ENCODE results near the gene MGAT5.
A peak's percentile ranks its signal among the peaks of the same experiment; 100 is the strongest.

MGAT5 gene

DNA sequence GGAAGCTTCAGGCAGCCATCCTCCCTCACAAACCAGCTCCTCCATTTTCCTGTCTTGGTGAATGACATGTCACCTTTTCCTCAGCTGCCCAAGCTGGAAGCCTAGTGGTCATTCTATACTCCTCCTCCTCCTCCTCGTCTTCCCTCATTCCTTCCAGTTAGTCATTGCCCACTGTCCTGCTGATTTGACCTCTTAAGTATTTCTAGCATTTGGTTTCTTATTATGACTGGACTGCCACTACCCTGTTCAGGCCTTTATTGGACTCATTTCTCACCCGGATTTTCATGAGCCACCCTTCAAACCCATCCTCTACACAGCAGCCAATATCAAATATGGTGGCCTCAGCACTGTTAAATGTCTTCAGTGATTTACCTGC lies 21.9 kb upstream of the MGAT5 start:
- no peak for DNase-seq

DNA sequence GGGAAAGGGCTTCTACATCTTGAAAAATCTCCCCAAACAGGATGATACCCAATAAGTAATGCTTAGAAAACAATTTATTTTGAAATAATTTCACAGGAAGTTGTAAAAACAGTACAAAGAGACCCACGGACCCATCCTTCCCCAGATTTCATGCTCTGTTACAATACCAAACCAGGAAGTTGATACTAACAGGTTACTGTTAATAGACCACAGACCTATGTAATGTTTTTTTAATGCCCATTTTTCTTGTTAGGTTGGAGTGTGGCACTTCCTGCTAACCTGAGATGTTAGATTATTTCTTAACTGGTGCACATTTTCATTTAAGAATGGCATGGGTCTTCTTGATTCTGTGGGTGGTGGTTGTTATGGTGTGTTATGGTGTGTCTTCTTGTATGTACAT lies 21.4 kb upstream of the MGAT5 start:
- DNase-seq, result peak; percentile 20

DNA sequence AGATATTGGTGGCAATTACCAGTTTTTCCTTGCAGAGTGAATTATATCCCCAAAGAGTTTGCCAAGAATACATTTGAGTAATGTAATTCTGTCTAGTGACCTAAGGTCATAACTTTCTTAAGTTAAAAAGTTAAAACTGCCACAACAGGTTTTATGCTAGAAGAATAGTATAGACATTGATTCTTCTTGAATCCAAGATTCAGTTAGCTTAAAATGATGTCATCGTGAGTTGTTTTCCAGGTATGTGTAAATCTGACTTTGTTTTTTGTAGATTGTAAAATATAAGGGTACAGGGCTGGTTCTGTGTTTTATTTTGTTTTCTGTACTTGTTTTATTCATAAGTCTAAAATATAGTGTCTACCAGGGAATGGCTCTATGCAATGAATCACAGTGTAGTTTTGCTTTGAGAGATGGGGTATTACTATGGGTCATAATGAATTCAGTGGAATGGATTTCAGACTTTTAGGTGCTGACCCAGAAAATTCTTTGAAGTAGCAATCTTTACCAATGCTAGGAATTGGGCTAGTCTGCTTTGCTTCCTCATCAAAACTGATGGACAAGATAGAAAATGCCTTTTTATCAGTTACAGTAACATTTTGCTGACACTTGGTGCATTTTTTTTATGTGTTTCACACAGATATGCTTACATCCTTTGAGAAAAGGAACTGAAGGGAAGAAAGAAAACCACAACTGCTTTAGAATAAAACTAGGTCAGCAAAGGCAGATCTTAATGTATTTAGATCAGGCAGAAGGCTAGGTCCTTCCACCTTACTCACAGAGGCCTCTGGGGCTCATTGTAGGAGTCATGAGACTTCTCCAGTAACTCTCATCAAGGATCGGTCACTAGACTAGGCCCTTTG lies 20.8 kb upstream of the MGAT5 start:
- peak; percentile 45 for DNase-seq

DNA sequence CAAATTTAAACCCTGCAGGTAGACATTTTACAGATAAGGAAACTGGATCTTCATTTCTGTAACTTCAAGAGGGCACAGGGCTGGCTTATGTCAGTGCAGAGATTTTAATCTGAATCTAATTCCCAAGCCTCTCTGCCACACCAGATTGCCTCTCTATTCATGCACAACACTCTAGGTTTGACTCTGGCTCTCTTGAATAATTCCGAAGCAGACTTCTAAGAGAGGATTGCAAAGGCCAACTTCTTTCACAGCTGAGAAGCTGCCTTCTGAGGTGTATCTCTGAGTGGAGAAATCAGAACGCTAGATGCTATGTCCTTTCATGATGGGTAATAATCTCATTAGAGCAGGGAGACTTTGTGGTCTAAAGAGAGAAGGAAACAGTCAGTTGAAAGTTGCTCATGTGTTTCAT lies 20.1 kb upstream of the MGAT5 start:
- no peak for DNase-seq

DNA sequence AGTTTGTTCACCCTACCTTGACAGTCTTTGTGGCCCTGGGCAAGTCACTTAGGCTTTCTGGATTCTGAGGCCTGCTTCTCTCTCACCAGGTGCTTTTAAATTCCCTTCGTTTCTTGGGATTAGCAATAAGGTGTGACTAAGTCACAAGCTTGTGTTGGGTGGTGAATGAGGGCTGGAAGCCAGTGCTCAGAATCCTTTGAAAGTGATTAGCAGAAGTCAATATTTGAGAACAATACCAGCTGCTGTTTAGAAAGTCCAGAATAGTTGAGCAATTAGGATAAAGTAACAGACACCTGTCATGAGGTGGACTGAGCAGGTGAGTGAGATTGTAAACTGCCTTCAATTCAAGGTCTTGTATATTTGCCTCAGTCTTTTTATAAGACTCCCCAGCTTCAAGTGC lies 19.3 kb upstream of the MGAT5 start:
- no peak for DNase-seq

DNA sequence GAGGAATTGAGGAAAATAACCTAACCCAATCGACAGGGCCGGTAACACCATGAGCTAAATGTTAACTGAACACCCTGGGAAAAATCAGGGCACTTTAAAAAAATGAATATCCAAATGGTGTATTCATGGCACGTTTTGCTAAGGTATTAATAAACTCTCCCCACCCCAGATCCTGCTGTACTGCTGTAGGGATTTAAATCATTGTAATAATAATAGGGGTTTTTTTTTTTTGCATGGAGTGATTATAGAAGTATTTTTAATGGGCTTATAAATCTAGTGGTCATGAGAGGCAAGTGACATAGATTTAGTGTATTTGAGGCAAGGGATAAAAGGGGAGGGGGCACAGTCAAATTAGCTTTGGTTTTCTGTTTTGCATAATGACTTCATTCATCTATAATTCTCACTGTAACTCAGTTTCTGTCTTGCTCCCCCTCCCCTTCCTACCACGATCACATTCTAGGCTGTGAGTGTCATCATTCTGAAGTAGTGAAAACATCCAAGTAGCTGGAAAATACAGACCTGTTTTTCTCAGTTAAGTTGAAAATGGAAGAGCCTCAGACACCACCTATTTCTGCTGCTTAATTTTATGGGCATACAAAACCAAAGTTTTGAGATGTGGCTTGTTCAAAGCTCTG lies 18.2 kb upstream of the MGAT5 start:
- DNase-seq, result no peak

DNA sequence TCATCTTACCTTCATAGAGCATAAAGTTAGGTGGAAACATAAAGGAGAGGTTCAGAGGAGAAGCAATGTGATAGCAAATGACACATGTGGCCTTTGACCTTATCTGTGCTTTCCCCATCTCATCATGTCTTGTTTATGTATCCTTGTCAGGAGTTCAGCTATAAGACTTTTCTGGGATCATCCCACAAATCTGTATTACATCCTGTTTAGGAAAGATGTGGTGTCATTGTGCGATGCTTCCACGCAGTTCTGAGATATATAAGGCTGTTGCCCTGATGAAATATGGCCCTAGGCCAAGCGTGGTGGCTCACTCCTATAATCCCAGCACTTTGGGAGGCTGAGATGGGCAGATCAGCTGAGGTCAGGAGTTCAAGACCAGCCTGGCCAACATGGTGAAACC lies 15.5 kb upstream of the MGAT5 start:
- no peak for DNase-seq

DNA sequence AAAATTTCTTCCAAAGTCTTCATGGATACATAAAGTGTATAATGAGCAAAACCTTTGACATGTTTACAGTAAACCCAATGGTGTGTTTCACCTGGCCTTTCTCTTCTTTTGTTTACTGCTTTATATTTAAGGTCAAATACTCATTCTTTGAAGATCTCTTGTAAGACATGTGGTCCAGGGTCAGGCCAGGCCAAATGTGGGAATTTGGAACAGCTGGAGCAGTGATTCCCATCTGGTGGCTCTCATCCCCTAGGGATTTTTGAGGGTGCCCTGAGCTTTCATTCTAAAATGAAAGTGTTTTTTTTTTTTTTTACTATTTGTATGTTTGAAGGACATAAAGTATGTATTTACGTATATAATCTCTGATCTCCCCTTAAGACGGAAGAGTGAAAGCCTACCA lies 13.8 kb upstream of the MGAT5 start:
- DNase-seq, result no peak

DNA sequence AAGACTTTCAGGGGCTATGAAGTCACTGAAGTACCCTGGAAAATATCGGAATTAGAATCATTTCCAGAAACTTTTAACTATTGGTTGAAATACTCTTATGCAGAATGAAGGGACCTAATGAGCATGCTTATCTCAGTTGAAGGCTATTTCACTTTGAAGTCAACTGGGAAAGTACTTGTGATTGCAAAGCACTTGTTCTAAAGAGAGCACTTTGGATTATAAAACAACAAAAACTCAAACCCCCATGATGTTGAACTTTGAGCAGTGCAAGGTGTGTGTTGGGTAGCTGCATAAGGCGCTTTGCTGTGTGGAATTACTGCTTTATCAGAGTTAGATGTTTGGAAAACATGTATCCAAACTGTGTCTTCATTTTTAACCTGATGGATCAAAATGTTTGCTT lies 12.0 kb upstream of the MGAT5 start:
- DNase-seq, result no peak

DNA sequence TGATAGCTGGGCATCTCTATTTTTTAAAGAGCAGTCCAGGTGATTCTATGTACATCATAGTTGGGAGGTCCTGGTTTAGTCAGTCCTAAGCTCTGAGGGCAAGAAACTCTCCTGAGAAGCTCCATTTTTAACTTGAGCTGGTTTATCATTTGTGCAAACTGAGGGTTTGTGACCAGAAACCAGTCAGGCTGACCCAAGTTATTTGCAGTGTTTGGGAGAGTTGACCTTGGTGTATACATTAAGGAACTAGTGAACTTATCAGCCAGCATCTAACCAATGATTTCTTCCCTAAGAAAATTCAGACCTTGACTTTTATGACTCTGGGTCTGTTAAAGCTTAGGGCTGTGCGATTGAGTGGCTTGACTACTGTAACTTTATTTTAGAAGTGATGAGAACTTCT lies 10.6 kb upstream of the MGAT5 start:
- no peak for DNase-seq

DNA sequence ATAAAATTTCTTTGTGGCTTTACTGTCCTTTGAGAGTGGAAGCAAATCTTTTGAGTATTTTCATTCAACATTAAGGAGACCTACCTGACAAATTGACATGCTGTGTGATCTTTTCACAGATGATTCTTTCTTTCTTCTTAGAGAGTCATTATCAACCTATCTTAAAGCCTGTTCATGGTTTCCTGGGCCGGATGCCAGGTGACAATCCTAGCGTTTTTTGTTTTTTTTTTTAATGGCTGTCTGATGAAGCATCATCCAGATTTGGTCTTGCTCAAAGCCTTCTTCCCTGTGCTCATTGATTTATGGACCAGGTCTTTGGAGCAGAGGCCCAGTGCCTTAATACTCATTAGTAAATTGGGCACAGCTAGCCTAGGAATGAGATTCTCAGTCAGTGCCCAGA lies 9.8 kb upstream of the MGAT5 start:
- DNase-seq, result no peak

DNA sequence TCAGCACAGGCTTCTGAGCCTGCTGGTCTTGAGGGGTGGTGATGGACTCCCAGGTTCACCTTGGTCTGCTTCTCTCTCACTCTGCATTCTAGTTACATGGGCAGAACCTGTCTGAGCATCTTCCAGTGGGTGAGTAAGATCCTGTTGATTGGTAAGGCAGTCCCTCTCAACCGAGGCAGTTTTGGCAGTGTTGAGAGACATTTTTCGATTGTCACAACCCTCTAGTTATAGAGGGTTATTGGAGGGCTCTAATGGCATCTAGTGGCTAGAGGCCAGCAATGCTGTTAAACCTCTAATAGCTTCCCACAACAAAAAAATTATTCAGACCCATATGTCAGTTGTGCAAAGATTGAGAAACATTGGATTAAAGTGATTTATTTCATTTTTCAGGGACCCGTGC lies 9.3 kb upstream of the MGAT5 start:
- no peak for DNase-seq

DNA sequence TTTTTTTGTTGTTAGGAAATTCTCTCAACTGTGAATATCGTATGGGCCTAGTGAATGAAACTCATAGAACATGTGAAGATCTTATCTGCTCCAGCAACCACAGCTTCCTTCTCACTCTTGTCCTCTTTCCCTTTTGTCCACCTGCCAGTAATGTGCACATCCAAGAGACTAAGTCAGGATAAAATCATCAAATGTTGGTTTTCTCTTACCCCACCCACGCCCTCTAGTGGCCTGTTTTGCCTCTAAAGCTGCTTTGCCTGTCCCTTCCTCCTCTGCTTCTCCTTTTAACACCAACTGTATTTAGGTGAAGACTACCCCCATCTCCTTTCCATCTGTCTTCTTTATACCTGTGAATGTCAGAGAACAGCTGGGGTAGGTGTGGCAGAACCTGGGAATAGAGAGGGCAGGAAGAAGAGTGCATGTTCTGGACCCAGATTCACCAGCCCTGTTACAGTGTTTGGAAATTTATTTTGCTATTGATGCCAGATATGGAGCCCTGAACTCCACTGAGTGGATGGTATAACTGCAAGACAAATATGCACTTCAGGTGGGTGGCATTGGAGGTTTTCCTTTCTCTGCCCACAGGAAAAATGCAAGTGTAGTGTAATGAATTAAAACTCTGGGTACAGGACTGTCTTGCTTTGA lies 8.4 kb upstream of the MGAT5 start:
- peak; percentile 92 for DNase-seq

DNA sequence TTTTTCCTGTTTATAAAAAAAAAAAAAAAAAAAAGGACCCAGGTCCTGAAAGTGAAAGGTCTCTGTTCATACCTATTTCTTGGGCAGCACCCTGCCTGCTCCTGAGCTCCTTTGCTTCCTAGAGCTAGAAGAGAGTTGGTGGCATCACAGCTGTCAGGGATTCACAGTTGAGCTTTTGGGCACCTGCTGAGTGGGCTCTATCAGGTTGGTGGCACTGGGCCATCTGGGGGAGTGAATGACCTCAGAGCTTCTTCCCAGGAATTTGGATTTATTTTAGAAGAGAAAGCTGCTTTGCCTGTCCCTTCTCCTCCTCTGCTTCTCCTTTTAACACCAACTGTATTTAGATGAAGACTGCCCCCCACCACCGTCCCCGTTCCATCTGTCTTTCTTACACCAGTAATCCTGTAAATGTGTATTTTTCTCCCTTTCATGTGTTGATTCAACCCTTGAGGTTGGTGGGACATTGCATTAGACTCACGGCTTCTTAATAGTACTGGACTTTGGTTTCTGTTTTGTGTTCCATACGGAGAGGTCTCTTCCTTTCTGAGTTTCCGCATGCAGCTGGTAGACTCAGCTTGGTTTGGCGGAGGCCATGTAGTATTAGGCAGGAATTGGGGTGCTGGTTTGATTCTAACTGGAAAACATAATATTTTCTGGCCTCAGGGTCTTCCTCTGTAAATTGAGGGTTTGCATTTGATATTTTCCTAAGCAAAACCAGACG lies 7.6 kb upstream of the MGAT5 start:
- DNase-seq, result no peak

DNA sequence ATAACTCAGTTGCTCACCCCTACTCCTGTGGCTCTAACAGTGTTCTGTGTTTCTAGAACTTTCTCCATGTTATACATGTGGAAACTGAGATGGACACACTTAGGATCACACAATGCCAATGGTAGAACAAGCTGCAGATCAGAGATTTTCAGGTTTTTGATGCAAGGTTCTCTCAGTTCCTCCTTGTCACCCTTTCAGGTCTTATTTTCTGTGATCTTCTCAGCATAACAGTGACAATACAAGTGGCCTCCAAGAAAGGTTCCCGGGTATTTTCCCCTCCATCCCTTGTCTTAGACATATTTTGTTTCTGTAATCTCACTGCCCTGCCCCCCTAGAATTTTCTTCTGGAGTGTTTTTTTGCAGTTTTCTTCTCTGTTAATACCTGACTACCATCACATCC lies 6.2 kb upstream of the MGAT5 start:
- DNase-seq, result no peak

DNA sequence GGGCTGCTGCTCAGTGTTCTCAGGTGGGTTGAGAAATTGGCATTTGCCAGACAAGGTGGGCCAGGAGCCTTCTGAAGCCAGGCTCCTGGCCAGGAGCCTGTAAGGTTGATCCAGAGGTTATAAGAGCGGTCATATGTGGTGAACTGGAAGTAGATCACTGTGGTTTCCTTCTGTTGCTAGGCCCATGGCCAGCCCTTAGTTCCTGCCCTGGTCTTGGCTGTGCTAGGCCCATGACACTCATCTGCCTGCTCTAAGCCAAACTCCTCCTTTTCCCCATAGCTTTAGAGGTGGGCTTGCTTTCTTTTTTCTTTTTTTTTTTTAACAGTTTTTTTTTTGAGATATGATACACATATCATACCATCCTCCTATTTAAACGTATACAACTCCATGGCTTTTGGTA lies 5.0 kb upstream of the MGAT5 start:
- DNase-seq, result no peak

DNA sequence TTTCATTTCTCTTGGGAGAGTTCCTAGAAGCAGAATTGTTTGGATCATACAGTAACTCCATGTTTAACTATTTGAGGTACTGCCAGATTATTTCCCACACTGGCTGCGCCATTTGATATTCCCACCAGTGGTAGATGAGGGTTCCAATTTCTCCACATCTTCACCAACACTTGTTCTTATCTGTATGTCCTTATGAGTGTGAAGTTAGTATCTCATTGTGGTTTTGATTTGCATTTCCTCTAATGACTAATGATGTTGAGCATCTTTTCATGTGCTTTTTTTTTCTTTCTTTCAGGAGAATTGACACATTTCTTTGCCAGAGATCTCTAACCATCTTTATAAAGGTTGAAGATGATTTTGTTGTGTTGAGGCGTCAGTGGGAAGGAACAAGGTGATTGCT lies 4.1 kb upstream of the MGAT5 start:
- peak; percentile 23 for DNase-seq

DNA sequence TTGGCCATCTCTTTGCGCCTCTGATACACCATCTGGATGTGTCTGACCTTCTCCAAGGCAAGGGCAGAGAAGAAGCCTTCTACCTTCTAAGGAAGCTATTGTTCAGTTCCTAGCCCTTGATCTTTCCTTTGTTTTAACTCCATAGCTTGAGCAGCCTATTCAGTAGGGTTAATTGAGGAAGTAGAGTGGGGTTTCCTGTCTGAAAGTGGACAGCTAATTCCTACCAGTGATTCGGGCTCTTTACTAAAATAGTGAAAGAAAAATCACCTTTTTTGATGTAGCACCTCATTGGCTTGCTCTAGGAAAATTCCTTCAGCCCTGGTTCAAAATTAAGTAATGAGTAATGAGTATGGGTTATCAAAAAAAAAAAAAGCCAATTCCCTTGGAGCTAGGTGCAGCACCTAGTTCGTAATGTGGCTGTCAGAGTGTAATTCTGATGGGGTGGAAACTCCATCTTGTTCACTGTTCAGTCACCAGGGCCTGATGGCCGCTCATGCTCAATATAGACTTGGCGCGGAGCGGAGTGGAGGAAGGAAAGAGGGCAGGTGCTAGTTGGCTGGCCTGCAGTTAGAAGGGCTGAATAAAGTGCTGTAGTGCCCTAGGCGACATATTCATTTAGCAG lies 2.9 kb upstream of the MGAT5 start:
- DNase-seq, result no peak

DNA sequence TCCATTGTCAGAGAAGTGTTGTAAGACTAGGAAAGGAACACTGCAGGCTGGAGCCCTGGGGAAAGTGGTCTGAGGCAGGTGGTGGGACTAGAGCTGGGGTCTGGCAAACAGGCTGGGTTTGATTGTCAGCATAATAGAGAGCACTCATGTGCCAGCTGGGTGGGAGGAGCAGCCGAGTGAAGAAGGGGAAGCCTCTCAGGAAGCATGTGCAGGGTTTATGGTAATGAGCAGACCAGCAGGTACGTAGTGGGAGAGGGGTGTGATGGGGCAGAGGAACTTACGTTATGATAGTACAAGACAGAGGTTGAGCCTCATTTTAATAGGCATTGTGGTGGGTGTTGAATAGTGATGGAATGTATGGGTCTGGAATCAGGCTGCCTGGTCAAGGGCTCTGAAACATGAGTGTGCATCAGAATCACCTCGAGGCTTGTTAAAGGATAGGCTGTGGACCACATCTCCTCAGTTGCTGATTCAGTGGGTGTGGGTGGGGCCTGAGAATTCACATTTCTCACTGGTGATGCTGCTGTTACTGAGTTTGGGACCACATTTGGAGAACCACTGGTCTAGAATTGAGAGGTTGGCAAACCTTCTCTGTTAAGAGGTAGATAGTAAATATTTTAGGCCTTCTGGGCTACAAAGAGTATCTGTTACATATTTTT lies 1.7 kb upstream of the MGAT5 start:
- no peak for DNase-seq

DNA sequence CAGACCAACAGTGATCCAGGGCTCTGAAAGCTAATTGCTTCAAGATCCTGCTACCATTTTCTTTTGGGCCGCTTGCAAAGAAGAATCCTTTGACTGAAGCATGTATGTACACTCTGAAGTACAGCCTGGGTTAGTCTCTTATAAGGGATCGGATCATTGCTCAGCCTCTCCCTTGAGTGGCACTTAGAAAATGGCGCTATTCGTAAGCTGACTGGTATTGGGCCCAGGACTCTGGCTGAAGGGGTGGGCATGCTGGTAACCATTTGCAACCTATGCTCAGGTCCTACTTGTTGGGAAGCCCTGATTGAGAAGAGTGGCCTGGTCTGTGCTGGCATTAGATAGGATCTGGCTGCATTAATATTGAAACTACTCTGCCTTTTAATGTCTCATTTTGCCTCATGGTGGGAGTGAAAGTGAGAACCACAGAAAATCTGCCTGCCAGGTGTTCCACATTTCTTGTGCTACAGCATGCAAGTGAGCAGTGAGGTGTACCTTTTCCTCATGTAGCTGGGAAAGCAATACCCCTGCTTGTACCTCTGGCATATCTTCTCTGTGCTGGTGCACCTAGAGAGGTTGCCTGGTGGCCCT lies 661 bp upstream of the MGAT5 start:
- DNase-seq, result no peak

DNA sequence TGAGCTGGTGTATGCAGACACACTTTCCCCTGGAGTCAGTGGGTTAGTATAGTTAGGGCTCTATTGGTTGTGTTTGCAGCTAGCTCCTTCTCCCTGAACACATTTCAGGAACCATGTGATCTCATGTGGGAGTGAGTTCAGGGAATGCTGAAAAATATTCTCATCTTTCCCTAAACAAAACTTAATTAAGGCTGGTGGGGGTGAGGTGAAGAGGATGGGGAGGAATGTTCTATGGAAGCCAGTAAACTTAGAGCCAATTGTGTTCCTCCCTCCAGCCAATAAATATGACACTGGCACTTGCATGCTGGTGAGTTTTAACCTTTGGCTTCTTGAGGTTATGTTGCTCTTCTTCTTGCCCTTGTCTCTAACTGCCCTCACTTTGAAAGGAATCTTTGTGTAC lies 952 bp downstream of the MGAT5 start:
- DNase-seq, result no peak

DNA sequence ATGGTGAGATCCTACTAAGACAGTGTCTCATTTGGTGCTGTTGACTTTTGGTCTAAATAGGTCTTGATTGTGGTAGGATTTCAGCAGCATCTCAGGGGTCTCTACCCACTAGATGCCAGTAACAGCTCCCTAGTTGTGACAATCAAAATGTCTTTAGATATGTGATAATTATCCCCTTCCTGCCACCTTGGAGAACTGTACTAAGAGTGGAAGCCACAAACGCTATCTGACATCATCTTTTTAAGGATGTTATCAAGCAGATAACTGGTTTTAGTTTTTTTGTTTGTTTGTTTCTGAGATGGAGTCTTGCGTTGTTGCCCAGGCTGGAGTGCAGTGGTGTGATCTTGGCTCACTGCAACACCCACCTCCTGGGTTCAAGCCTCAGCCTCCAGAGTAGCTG lies 3.1 kb downstream of the MGAT5 start:
- DNase-seq, result no peak

Measured in hematopoietic multipotent progenitor cell treated with erythropoietin and hydrocortisone succinate and interleukin-3 and kit ligand, for 6 days (in vitro differentiated cells).